B cell (primary cell): ENCODE results near the gene CDKAL1. TPM values are rescaled to one million over a fixed set of nuclear protein-coding genes. Genes with fewer than 3 reads are reported as not detected.
"Not testable (repeated sequence)": the region's sequence is repeated elsewhere in the genome, so short reads cannot be mapped to it uniquely, and the experiment has no call there.

Experiments
- ATAC-seq: fragments of 200-7000 bp; cut with Tn5 transposase; one replicate; pipeline ENCODE4 v1.10.0; 2021; ENCODE audit warnings: low read depth, mild to moderate bottlenecking, moderate number of reproducible peaks, moderate library complexity
- CTCF ChIA-PET: fragments of 350-600 bp; sonication (Branson Sonifier 250); formaldehyde crosslinking; loops from one replicate; lab custom pipeline; 2021; ENCODE audit warnings: antibody characterized with exemption, inconsistent platforms; lab: Charles Lee
- POLR2A ChIA-PET: fragments of 350-600 bp; sonication (Branson Sonifier 250); formaldehyde crosslinking; loops from one replicate; lab custom pipeline; 2021; ENCODE audit warnings: antibody characterized with exemption; lab: Charles Lee
- DNase-seq: peaks from one replicate; pipeline ENCODE4 v3.0.0; 2013
- H2AFZ ChIP-seq: 2 replicates; pipeline ENCODE4 v1.6.1; 2012; ENCODE audit warnings: mild to moderate bottlenecking, low read depth, low read length; ENCODE audit not compliant: insufficient read depth, poor library complexity, severe bottlenecking
- H3K27ac ChIP-seq, 2 donors: 1 replicate in 1 of 2; 2 replicates in 1 of 2; pipeline ENCODE4 v1.5.1; 2012 to 2013; ENCODE audit warnings: low read length in 2 of 2, mild to moderate bottlenecking in 2 of 2, moderate library complexity in 1 of 2
- H3K27me3 ChIP-seq, 4 experiments: fragments of 200-600 bp in 1 of 4; sonication (generic) in 1 of 4; replicated peaks in 1 of 4; 1 replicate in 2 of 4; 2 replicates in 2 of 4; pipeline versions ENCODE4 v1.6.1 to v1.7.0; 2013 to 2016; ENCODE audit warnings: low read length in 3 of 4, mild to moderate bottlenecking in 2 of 4, mixed read lengths in 1 of 4, moderate library complexity in 1 of 4; ENCODE audit not compliant: insufficient read depth in 4 of 4, control insufficient read depth in 3 of 4; ENCODE audit errors: control extremely low read depth in 1 of 4
- H3K36me3 ChIP-seq, 2 experiments: replicated peaks in 1 of 2; 1 replicate in 1 of 2; 2 replicates in 1 of 2; pipeline versions ENCODE4 v1.6.1 to v1.7.1; 2013; ENCODE audit warnings: low read length in 1 of 2; ENCODE audit not compliant: insufficient read depth in 2 of 2, control insufficient read depth in 1 of 2; ENCODE audit errors: control extremely low read depth in 1 of 2, extremely low read depth in 1 of 2
- H3K4me1 ChIP-seq, 2 donors: fragments of 200-600 bp in 1 of 2; sonication (generic) in 1 of 2; 1 replicate in 1 of 2; 2 replicates in 1 of 2; pipeline versions ENCODE4 v1.5.1 to v1.6.1; 2013 to 2017; ENCODE audit warnings: low read length in 2 of 2; ENCODE audit not compliant: control insufficient read depth in 2 of 2, insufficient read depth in 2 of 2
- H3K4me2 ChIP-seq: replicated peaks from 2 replicates; pipeline ENCODE3; 2012; ENCODE audit warnings: mild to moderate bottlenecking, low read depth, low read length; ENCODE audit not compliant: poor library complexity, severe bottlenecking
- H3K4me3 ChIP-seq, 5 experiments: fragments of 200-600 bp in 1 of 5; sonication (generic) in 1 of 5; 1 replicate in 3 of 5; 2 replicates in 2 of 5; pipeline versions ENCODE4 v1.5.1 to v1.7.0; 2011 to 2016; ENCODE audit warnings: low read length in 4 of 5, mild to moderate bottlenecking in 4 of 5, low read depth in 2 of 5, control low read depth in 1 of 5, moderate library complexity in 1 of 5; ENCODE audit not compliant: insufficient read depth in 1 of 5; ENCODE audit errors: control extremely low read depth in 1 of 5, extremely low read depth in 1 of 5
- H3K79me2 ChIP-seq: fragments of 200-600 bp; sonication (generic); one replicate; pipeline ENCODE4 v1.6.0; 2016; ENCODE audit warnings: low read length; ENCODE audit not compliant: control insufficient read depth, insufficient read depth
- H3K9ac ChIP-seq: fragments of 200-600 bp; sonication (generic); 2 replicates; pipeline ENCODE4 v1.6.1; 2017; ENCODE audit warnings: mild to moderate bottlenecking, low read length, moderate library complexity
- H3K9me3 ChIP-seq, 3 donors: one replicate each; pipeline versions ENCODE4 v1.6.1 to v1.7.1; 2013; ENCODE audit warnings: low read length in 2 of 3; ENCODE audit not compliant: control insufficient read depth in 2 of 3, insufficient read depth in 1 of 3; ENCODE audit errors: control extremely low read depth in 1 of 3
- H4K20me1 ChIP-seq: 2 replicates; pipeline ENCODE4 v1.6.0; 2012; ENCODE audit warnings: mild to moderate bottlenecking, low read length; ENCODE audit not compliant: insufficient read depth, control insufficient read depth, poor library complexity, severe bottlenecking
- H3K27ac Mint-ChIP-seq: one replicate; pipeline ENCODE4 v1.8.0; 2021; ENCODE audit warnings: mixed read lengths
- H3K27me3 Mint-ChIP-seq: one replicate; pipeline ENCODE4 v1.8.0; 2021; ENCODE audit warnings: mixed read lengths
- H3K4me1 Mint-ChIP-seq: one replicate; pipeline ENCODE4 v1.8.0; 2021; ENCODE audit warnings: mixed read lengths
- H3K4me3 Mint-ChIP-seq: one replicate; pipeline ENCODE4 v1.8.0; 2021; ENCODE audit warnings: mixed read lengths
- H3K9me3 Mint-ChIP-seq: one replicate; pipeline ENCODE4 v1.8.0; 2022; ENCODE audit warnings: mixed read lengths; ENCODE audit not compliant: insufficient read depth
- WGBS: methylation state at CpG from one replicate; pipeline ENCODE4 v1.1.5; 2013; ENCODE audit warnings: missing lambda C conversion rate; ENCODE audit not compliant: insufficient coverage; 5-methylcytosine and 5-hydroxymethylcytosine counted together
- intact Hi-C: fragments of 100-400 bp; cut with micrococcal nuclease; formaldehyde crosslinking; loops from one replicate; pipeline ENCODE4 v1.10.0; 2022
- polyA plus RNA-seq: library from polyadenylated mRNA; depleted of rRNA; stranded (reverse); fragments of >200 nt; gene quantifications from 2 replicates; pipeline ENCODE4 v1.2.3, GENCODE V29; 2012
- total RNA-seq, 2 donors: library from RNA; stranded (reverse); fragments of 120-200 nt in 1 of 2; gene quantifications; 1 replicate in 1 of 2; 2 replicates in 1 of 2; pipeline versions ENCODE4 v1.2.3 to v1.2.4, GENCODE V29; 2013 to 2022
- TF ChIP-seq, protein P1 (sequence below): fragments of 200-600 bp; IDR thresholded peaks from one replicate; pipeline ENCODE4 v1.8.0; 2022; ENCODE audit warnings: antibody characterized with exemption, mild to moderate bottlenecking

Gene CDKAL1
- total and polyA plus RNA-seq, 2 donors (not counting 1 experiment from before 2014, with no cell fraction given) = 6.1 to 33.3 TPM

DNA sequence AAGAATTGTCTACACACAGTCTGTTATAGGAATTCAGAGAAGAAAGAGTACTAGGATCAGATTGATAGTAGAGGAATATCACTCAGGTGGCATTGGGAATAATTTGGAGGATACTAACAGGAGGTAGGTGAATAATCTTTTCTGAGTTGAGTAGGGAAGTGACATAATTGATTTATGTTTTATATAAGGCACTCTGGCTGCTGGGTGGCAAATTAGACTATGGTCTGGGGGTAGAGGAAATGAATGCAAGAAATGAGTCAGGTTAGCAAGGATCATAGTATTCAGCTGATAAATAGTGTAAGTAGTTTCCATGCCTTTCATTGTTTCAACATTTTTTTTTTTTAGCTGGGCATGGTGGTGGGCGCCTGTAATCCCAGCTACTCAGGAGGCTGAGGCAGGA lies 113.3 kb downstream of the CDKAL1 start:
- H3K27me3 ChIP-seq = no peaks in the 10 kb centered on the region
- H3K4me3 ChIP-seq = no peak overlapping the region
- H3K27ac ChIP-seq = no peak overlapping the region
- H3K9ac ChIP-seq = no peak overlapping the region
- H2AFZ ChIP-seq = no peak overlapping the region
- H3K9me3 Mint-ChIP-seq = peaks cover 6% of the 10 kb centered on the region
- intact Hi-C loops = no loop called here
- H3K4me1 Mint-ChIP-seq = peaks cover 4% of the 10 kb centered on the region
- no peaks in the 10 kb centered on the region for H4K20me1 ChIP-seq
- CTCF ChIA-PET = no interaction called here
- H3K27ac Mint-ChIP-seq = no peak overlapping the region
- H3K9me3 ChIP-seq = no peaks in the 10 kb centered on the region
- H3K4me3 Mint-ChIP-seq = no peak overlapping the region
- ATAC-seq (no peak), DNase-seq (no peak)
- no peaks in the 10 kb centered on the region for H3K79me2 ChIP-seq
- WGBS = 100% methylated on average over 1 of the region's 1 CpG
- TF ChIP-seq, protein P1, sequence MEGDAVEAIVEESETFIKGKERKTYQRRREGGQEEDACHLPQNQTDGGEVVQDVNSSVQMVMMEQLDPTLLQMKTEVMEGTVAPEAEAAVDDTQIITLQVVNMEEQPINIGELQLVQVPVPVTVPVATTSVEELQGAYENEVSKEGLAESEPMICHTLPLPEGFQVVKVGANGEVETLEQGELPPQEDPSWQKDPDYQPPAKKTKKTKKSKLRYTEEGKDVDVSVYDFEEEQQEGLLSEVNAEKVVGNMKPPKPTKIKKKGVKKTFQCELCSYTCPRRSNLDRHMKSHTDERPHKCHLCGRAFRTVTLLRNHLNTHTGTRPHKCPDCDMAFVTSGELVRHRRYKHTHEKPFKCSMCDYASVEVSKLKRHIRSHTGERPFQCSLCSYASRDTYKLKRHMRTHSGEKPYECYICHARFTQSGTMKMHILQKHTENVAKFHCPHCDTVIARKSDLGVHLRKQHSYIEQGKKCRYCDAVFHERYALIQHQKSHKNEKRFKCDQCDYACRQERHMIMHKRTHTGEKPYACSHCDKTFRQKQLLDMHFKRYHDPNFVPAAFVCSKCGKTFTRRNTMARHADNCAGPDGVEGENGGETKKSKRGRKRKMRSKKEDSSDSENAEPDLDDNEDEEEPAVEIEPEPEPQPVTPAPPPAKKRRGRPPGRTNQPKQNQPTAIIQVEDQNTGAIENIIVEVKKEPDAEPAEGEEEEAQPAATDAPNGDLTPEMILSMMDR = no peak
- no peaks in the 10 kb centered on the region for H3K4me1 ChIP-seq
- H3K4me2 ChIP-seq = no peak overlapping the region
- H3K36me3 ChIP-seq = peaks cover 0 to 1% of the 10 kb centered on the region in 2 experiments
- H3K27me3 Mint-ChIP-seq = no peaks in the 10 kb centered on the region
- POLR2A ChIA-PET = no interaction called here

- H3K27ac Mint-ChIP-seq = not testable (repeated sequence)
These were observed 115.6 kb downstream of the CDKAL1 start for GRCh38 chr6:20649696-20650470.

More at GRCh38 chr6:20649696-20650470, 115.6 kb downstream of the CDKAL1 start:
- H3K27me3 ChIP-seq, H3K79me2 ChIP-seq, H4K20me1 ChIP-seq, H3K27me3 Mint-ChIP-seq, H3K4me1 ChIP-seq, ATAC-seq, H2AFZ ChIP-seq, H3K36me3 ChIP-seq, H3K4me1 Mint-ChIP-seq, H3K9me3 Mint-ChIP-seq, POLR2A ChIA-PET, H3K9ac ChIP-seq, DNase-seq, intact Hi-C loops, H3K9me3 ChIP-seq, H3K4me2 ChIP-seq, CTCF ChIA-PET, H3K27ac ChIP-seq, H3K4me3 ChIP-seq, H3K4me3 Mint-ChIP-seq: not testable (repeated sequence)
- WGBS = 100% methylated on average over 5 of the region's 7 CpGs
